Skeletal muscle tissue (tissue), 4 donors: ENCODE data around the gene TLR9. TPM values are rescaled to one million over a fixed set of nuclear protein-coding genes. Genes with fewer than 3 reads are reported as not detected.

Experiments used
- H3K27ac ChIP-seq: one replicate; pipeline ENCODE4 v1.7.0; 2013; ENCODE audit warnings: mild to moderate bottlenecking, low read depth, low read length, inconsistent platforms
- H3K27me3 ChIP-seq, 3 donors: one replicate each; pipeline ENCODE4 v1.7.0; 2013; ENCODE audit warnings: low read length in 3 of 3; ENCODE audit not compliant: control insufficient read depth in 3 of 3, insufficient read depth in 3 of 3
- H3K36me3 ChIP-seq, 3 donors: one replicate each; pipeline ENCODE4 v1.7.0; 2013; ENCODE audit warnings: low read length in 3 of 3; ENCODE audit not compliant: control insufficient read depth in 3 of 3, insufficient read depth in 3 of 3
- H3K4me1 ChIP-seq, 3 donors: one replicate each; pipeline ENCODE4 v1.7.0; 2013; ENCODE audit warnings: low read length in 3 of 3, mild to moderate bottlenecking in 3 of 3; ENCODE audit not compliant: control insufficient read depth in 3 of 3, insufficient read depth in 3 of 3
- H3K4me3 ChIP-seq, 3 donors: one replicate each; pipeline ENCODE4 v1.7.0; 2013; ENCODE audit warnings: low read length in 3 of 3
- H3K9ac ChIP-seq, 3 donors: one replicate each; pipeline ENCODE4 v1.7.0; 2013; ENCODE audit warnings: low read length in 3 of 3, mild to moderate bottlenecking in 3 of 3, moderate library complexity in 2 of 3, low read depth in 1 of 3
- H3K9me3 ChIP-seq, 3 donors: one replicate each; pipeline ENCODE4 v1.7.0; 2013; ENCODE audit warnings: low read length in 3 of 3; ENCODE audit not compliant: control insufficient read depth in 3 of 3
- total RNA-seq: library from RNA; depleted of rRNA; stranded (reverse); fragments of >200 nt; gene quantifications from one replicate; pipeline ENCODE4 v1.2.3, GENCODE V29; 2014
- donor health status: Osteomylitis.

The TLR9 gene
- total RNA-seq, 1 donor from 2014 or later: not detected

- Histone ChIP-seq H3K9me3 (no peaks in the 10 kb centered on the region), H3K4me3 (no peak overlapping the region), H3K9ac (no peak overlapping the region), H3K27ac (no peak overlapping the region), H3K36me3 (peaks cover 73 to 93% (median 81%) of the 10 kb centered on the region in 3 donors), H3K27me3 (no peaks in the 10 kb centered on the region), H3K4me1 (no peaks in the 10 kb centered on the region)
Observed at GRCh38 chr3:52259035-52259434, 33.6 kb upstream of the TLR9 start.

- H3K4me3 ChIP-seq: no peak overlapping the region
- H3K27me3 ChIP-seq: no peaks in the 10 kb centered on the region
- H3K9ac ChIP-seq: no peak overlapping the region
- no peak overlapping the region for H3K27ac ChIP-seq
- no peaks in the 10 kb centered on the region for H3K9me3 ChIP-seq
- H3K36me3 ChIP-seq: peaks cover 75 to 95% (median 83%) of the 10 kb centered on the region in 3 donors
- H3K4me1 ChIP-seq: peaks cover 0 to 8% (median 2%) of the 10 kb centered on the region in 3 donors
Observed at GRCh38 chr3:52257911-52258310, 32.5 kb upstream of the TLR9 start.

- no peak overlapping the region for H3K27ac ChIP-seq
- H3K4me1 ChIP-seq: peaks cover 0 to 16% (median 6%) of the 10 kb centered on the region in 3 donors
- H3K27me3 ChIP-seq: no peaks in the 10 kb centered on the region
- H3K9me3 ChIP-seq: no peaks in the 10 kb centered on the region
- H3K4me3 ChIP-seq: no peak overlapping the region
- no peak overlapping the region for H3K9ac ChIP-seq
- H3K36me3 ChIP-seq: peaks cover 64 to 83% (median 79%) of the 10 kb centered on the region in 3 donors
Observed at GRCh38 chr3:52256622-52257021, 31.2 kb upstream of the TLR9 start.

GRCh38 chr3:52256159-52256558 is 30.7 kb upstream of the TLR9 start:
- Histone ChIP-seq H3K4me1 (peaks cover 0 to 18% (median 8%) of the 10 kb centered on the region in 3 donors), H3K9ac (no peak overlapping the region), H3K27me3 (no peaks in the 10 kb centered on the region), H3K4me3 (no peak overlapping the region), H3K9me3 (no peaks in the 10 kb centered on the region), H3K36me3 (peaks cover 64 to 78% (median 77%) of the 10 kb centered on the region in 3 donors), H3K27ac (no peak overlapping the region)

GRCh38 chr3:52254608-52255007 is 29.2 kb upstream of the TLR9 start:
- Histone ChIP-seq H3K27me3 (no peaks in the 10 kb centered on the region), H3K27ac (no peak overlapping the region), H3K4me3 (no peak overlapping the region), H3K9ac (no peak overlapping the region), H3K9me3 (no peaks in the 10 kb centered on the region), H3K4me1 (peaks cover 0 to 26% (median 10%) of the 10 kb centered on the region in 3 donors), H3K36me3 (peaks cover 63 to 78% (median 75%) of the 10 kb centered on the region in 3 donors)

- H3K4me1 ChIP-seq: peaks cover 3 to 35% (median 13%) of the 10 kb centered on the region in 3 donors
- no peak overlapping the region for H3K27ac ChIP-seq
- H3K9ac ChIP-seq: peak overlapping the region in 1 of 3 donors; percentile 2
- H3K36me3 ChIP-seq: peaks cover 62 to 78% (median 75%) of the 10 kb centered on the region in 3 donors
- no peak overlapping the region for H3K4me3 ChIP-seq
- H3K27me3 ChIP-seq: no peaks in the 10 kb centered on the region
- no peaks in the 10 kb centered on the region for H3K9me3 ChIP-seq
Observed at GRCh38 chr3:52253314-52254304, 28.2 kb upstream of the TLR9 start.

- Histone ChIP-seq H3K9me3 (no peaks in the 10 kb centered on the region), H3K4me3 (no peak overlapping the region), H3K27ac (no peak overlapping the region), H3K36me3 (peaks cover 31 to 46% (median 45%) of the 10 kb centered on the region in 3 donors), H3K4me1 (peaks cover 13 to 62% (median 35%) of the 10 kb centered on the region in 3 donors), H3K9ac (no peak overlapping the region), H3K27me3 (peaks cover 1 to 9% (median 9%) of the 10 kb centered on the region in 3 donors)
Observed at GRCh38 chr3:52250122-52250521, 24.7 kb upstream of the TLR9 start.

GRCh38 chr3:52249683-52250082 is 24.2 kb upstream of the TLR9 start:
- no peak overlapping the region for H3K4me3 ChIP-seq
- no peak overlapping the region for H3K9ac ChIP-seq
- H3K9me3 ChIP-seq: no peaks in the 10 kb centered on the region
- peaks cover 2 to 13% (median 13%) of the 10 kb centered on the region in 3 donors for H3K27me3 ChIP-seq
- H3K36me3 ChIP-seq: peaks cover 31 to 45% (median 44%) of the 10 kb centered on the region in 3 donors
- peaks cover 16 to 66% (median 39%) of the 10 kb centered on the region in 3 donors for H3K4me1 ChIP-seq
- no peak overlapping the region for H3K27ac ChIP-seq

GRCh38 chr3:52248816-52249547 is 23.5 kb upstream of the TLR9 start:
- Histone ChIP-seq H3K27me3 (peaks cover 2 to 20% (median 17%) of the 10 kb centered on the region in 3 donors), H3K9ac (no peak overlapping the region), H3K27ac (no peak overlapping the region), H3K36me3 (peaks cover 25 to 41% (median 37%) of the 10 kb centered on the region in 3 donors), H3K9me3 (no peaks in the 10 kb centered on the region), H3K4me1 (peaks cover 16 to 71% (median 42%) of the 10 kb centered on the region in 3 donors), H3K4me3 (no peak overlapping the region)
